HEK293 (cell line): ENCODE results near the gene HNRNPH1.
A peak's percentile ranks its signal among the peaks of the same experiment; 100 is the strongest.

Experiments
- CTCF ChIA-PET: fragments of 350-600 bp; formaldehyde crosslinking; extraction: SDS; loops from one replicate; lab custom pipeline; 2021; ENCODE audit warnings: antibody characterized with exemption; lab: Yijun Ruan, JAX
- POLR2A ChIA-PET: fragments of 300-600 bp; formaldehyde crosslinking; extraction: SDS; loops from one replicate; lab custom pipeline; 2020; ENCODE audit warnings: antibody characterized with exemption, inconsistent platforms; lab: Yijun Ruan, JAX
- H3K27ac ChIP-seq: fragments of 200-500 bp; sonication (Bioruptor generic); 2 replicates; pipeline ENCODE4 v1.5.1; 2014; ENCODE audit warnings: low read depth, low read length, control low read depth, inconsistent platforms; ENCODE audit errors: extremely low read depth
- H3K36me3 ChIP-seq, 2 experiments: fragments of 200-500 bp in 1 of 2; sonication (Bioruptor generic) in 1 of 2; 1 replicate in 1 of 2; 2 replicates in 1 of 2; pipeline ENCODE4 v1.5.1; 2014 to 2017; ENCODE audit warnings: inconsistent platforms in 2 of 2, low read length in 2 of 2; ENCODE audit not compliant: control insufficient read depth in 2 of 2, insufficient read depth in 1 of 2
- H3K4me1 ChIP-seq: fragments of 200-500 bp; sonication (Bioruptor generic); 2 replicates; pipeline ENCODE4 v1.5.1; 2014; ENCODE audit warnings: mild to moderate bottlenecking, low read length, inconsistent platforms; ENCODE audit not compliant: control insufficient read depth, insufficient read depth
- H3K4me3 ChIP-seq: 2 replicates; pipeline ENCODE4 v1.5.1; 2011; ENCODE audit warnings: low read depth, mild to moderate bottlenecking, control low read depth, low read length, moderate library complexity
- H3K9me3 ChIP-seq: fragments of 200-500 bp; sonication (Bioruptor generic); 2 replicates; pipeline ENCODE4 v1.5.1; 2014; ENCODE audit warnings: low read depth, low read length, inconsistent platforms; ENCODE audit not compliant: control insufficient read depth, insufficient read depth
- PRDM10 ChIP-seq: fragments of 450-650 bp; formaldehyde crosslinking; IDR thresholded peaks from 2 replicates; pipeline ENCODE4 v1.5.1; 2016; ENCODE audit warnings: missing biosample characterization, missing genetic modification characterization
- ZBTB10 ChIP-seq: fragments of 450-650 bp; formaldehyde crosslinking; IDR thresholded peaks from 2 replicates; pipeline ENCODE4 v1.5.1; 2016; ENCODE audit warnings: missing biosample characterization, missing genetic modification characterization
- ZNF501 ChIP-seq: fragments of 450-650 bp; formaldehyde crosslinking; IDR thresholded peaks from 2 replicates; pipeline ENCODE4 v1.5.1; 2016; ENCODE audit warnings: missing biosample characterization, missing genetic modification characterization
- ZNF558 ChIP-seq: fragments of 450-650 bp; formaldehyde crosslinking; IDR thresholded peaks from 2 replicates; pipeline ENCODE4 v1.5.1; 2016; ENCODE audit warnings: missing biosample characterization, missing genetic modification characterization
- ZNF580 ChIP-seq: fragments of 450-650 bp; formaldehyde crosslinking; IDR thresholded peaks from 2 replicates; pipeline ENCODE4 v1.5.1; 2016; ENCODE audit warnings: missing biosample characterization, missing genetic modification characterization
- ZNF76 ChIP-seq: fragments of 450-650 bp; formaldehyde crosslinking; IDR thresholded peaks from 2 replicates; pipeline ENCODE4; 2016; ENCODE audit warnings: low read depth, missing biosample characterization, missing genetic modification characterization, borderline replicate concordance
- ZNF776 ChIP-seq: fragments of 450-650 bp; formaldehyde crosslinking; IDR thresholded peaks from 2 replicates; pipeline ENCODE4 v1.5.0; 2017; ENCODE audit warnings: missing biosample characterization, missing genetic modification characterization, borderline replicate concordance
- TF ChIP-seq, protein P1 (sequence below): fragments of 450-650 bp; formaldehyde crosslinking; IDR thresholded peaks from 2 replicates; pipeline ENCODE4 v1.5.1; 2016; ENCODE audit warnings: missing biosample characterization, missing genetic modification characterization

HNRNPH1 gene

DNA sequence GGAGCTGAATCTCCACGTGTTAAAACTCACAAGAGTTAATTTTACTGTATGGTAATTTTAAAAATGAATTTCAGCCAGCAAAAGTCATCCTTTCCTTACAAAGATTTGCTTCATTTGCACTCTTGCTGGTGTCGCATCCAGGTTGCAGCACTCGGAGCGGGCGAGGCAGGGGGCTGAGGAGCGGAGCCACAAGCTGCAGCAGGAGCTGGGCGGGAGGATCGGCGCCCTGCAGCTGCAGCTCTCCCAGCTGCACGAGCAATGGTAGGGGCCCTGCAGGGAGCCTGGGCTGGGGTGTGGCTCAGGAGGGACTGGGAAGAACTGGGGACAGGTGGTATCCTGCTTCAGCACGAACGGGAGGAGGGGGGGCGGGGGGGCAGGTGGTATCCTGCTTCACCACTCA lies 27.1 kb downstream of the HNRNPH1 start (continued):
- no peak for TF ChIP-seq ZNF580
- TF ChIP-seq ZNF76 (tag by site-specific recombination): no peak
- TF ChIP-seq ZNF558 (tag by site-specific recombination): no peak
- no peak for TF ChIP-seq ZNF776

- POLR2A ChIA-PET: interaction anchor here (0.7 kb wide), 1 partner anchor 12 kb away, joined by 4 read pairs; no protein-coding TSS in a partner anchor
These were observed 27.6 kb downstream of the HNRNPH1 start for GRCh38 chr5:179595916-179596315.

GRCh38 chr5:179588166-179588565 lies 35.3 kb downstream of the HNRNPH1 start:
- no peak overlapping the region for H3K4me3 ChIP-seq
- TF ChIP-seq, protein P1, sequence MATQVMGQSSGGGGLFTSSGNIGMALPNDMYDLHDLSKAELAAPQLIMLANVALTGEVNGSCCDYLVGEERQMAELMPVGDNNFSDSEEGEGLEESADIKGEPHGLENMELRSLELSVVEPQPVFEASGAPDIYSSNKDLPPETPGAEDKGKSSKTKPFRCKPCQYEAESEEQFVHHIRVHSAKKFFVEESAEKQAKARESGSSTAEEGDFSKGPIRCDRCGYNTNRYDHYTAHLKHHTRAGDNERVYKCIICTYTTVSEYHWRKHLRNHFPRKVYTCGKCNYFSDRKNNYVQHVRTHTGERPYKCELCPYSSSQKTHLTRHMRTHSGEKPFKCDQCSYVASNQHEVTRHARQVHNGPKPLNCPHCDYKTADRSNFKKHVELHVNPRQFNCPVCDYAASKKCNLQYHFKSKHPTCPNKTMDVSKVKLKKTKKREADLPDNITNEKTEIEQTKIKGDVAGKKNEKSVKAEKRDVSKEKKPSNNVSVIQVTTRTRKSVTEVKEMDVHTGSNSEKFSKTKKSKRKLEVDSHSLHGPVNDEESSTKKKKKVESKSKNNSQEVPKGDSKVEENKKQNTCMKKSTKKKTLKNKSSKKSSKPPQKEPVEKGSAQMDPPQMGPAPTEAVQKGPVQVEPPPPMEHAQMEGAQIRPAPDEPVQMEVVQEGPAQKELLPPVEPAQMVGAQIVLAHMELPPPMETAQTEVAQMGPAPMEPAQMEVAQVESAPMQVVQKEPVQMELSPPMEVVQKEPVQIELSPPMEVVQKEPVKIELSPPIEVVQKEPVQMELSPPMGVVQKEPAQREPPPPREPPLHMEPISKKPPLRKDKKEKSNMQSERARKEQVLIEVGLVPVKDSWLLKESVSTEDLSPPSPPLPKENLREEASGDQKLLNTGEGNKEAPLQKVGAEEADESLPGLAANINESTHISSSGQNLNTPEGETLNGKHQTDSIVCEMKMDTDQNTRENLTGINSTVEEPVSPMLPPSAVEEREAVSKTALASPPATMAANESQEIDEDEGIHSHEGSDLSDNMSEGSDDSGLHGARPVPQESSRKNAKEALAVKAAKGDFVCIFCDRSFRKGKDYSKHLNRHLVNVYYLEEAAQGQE (tag by site-specific recombination): peak; percentile 96
- no peak for TF ChIP-seq ZNF501 (tag by site-specific recombination)
- H3K27ac ChIP-seq: no peak overlapping the region
- no peaks in the 10 kb centered on the region for H3K9me3 ChIP-seq
- CTCF ChIA-PET: interaction anchor here (0.6 kb wide), 1 partner anchor 173 kb away, joined by 3 read pairs; no protein-coding TSS in a partner anchor
- H3K36me3 ChIP-seq: peaks cover 43 to 65% of the 10 kb centered on the region in 2 experiments
- no peaks in the 10 kb centered on the region for H3K4me1 ChIP-seq
- POLR2A ChIA-PET: interaction anchor here (0.9 kb wide), 1 partner anchor 29 kb away, joined by 3 read pairs; no protein-coding TSS in a partner anchor

More at GRCh38 chr5:179595916-179596315, 27.6 kb downstream of the HNRNPH1 start:
- Histone ChIP-seq H3K9me3 (no peaks in the 10 kb centered on the region), H3K4me3 (no peak overlapping the region), H3K27ac (no peak overlapping the region), H3K4me1 (no peaks in the 10 kb centered on the region), H3K36me3 (peaks cover 54 to 86% of the 10 kb centered on the region in 2 experiments)
- CTCF ChIA-PET: no interaction called here
- no peak for TF ChIP-seq ZBTB10 (tag by site-specific recombination)
- peak; percentile 50 for TF ChIP-seq PRDM10 (tag by site-specific recombination)
